Neural cell (in vitro differentiated cells): ENCODE data around the gene AVEN.

ENCODE experiments used
- CTCF ChIP-seq: fragments of 450-650 bp; IDR thresholded peaks from 2 replicates; pipeline ENCODE4 v1.5.1; 2014; ENCODE audit warnings: antibody characterized with exemption, mild to moderate bottlenecking, moderate library complexity; ENCODE audit not compliant: poor library complexity, severe bottlenecking
- EP300 ChIP-seq: fragments of 450-650 bp; conservative IDR thresholded peaks from 2 replicates; pipeline ENCODE4 v1.6.1; 2014; ENCODE audit warnings: antibody characterized with exemption, mild to moderate bottlenecking, moderate library complexity; ENCODE audit not compliant: poor library complexity, severe bottlenecking
- EZH2 ChIP-seq: fragments of 200-600, 300-800 bp; shearing (Covaris generic), sonication (generic); IDR thresholded peaks from 2 replicates; pipeline ENCODE4 v1.6.1; 2014; ENCODE audit warnings: antibody characterized with exemption, low read length, borderline replicate concordance, mild to moderate bottlenecking; ENCODE audit not compliant: insufficient read depth, poor library complexity, severe bottlenecking
- MXI1 ChIP-seq: fragments of 450-650 bp; conservative IDR thresholded peaks from 2 replicates; pipeline ENCODE4 v1.6.1; 2014; ENCODE audit warnings: antibody characterized with exemption, mild to moderate bottlenecking; ENCODE audit not compliant: poor library complexity, severe bottlenecking
- RAD21 ChIP-seq: fragments of 450-650 bp; conservative IDR thresholded peaks from 2 replicates; pipeline ENCODE4 v1.6.1; 2014; ENCODE audit warnings: antibody characterized with exemption, mild to moderate bottlenecking, moderate library complexity
- REST ChIP-seq: IDR thresholded peaks from 2 replicates; pipeline ENCODE4 v1.6.1; 2012; ENCODE audit warnings: borderline replicate concordance
- SMC3 ChIP-seq: fragments of 450-650 bp; conservative IDR thresholded peaks from 2 replicates; pipeline ENCODE4 v1.6.1; 2014; ENCODE audit warnings: antibody characterized with exemption, mild to moderate bottlenecking, moderate library complexity; ENCODE audit not compliant: poor library complexity
- TAF1 ChIP-seq: IDR thresholded peaks from 2 replicates; pipeline ENCODE4 v1.6.1; 2012; ENCODE audit warnings: low read depth

- TF ChIP-seq EZH2: no peak
- TF ChIP-seq CTCF: no peak
- no peak for TF ChIP-seq RAD21
- no peak for TF ChIP-seq REST
- TF ChIP-seq MXI1: no peak
- peak; percentile 31 for TF ChIP-seq EP300
- TF ChIP-seq TAF1: no peak
- TF ChIP-seq SMC3: no peak
Observed at GRCh38 chr15:33980159-33980558, 58.8 kb downstream of the AVEN start.
